ENCODE measurements around the gene PCNX2. TPM values are rescaled to one million over a fixed set of nuclear protein-coding genes. Genes with fewer than 3 reads are reported as not detected.
A peak's percentile ranks its signal among the peaks of the same experiment; 100 is the strongest.
"Not testable (repeated sequence)": the region's sequence is repeated elsewhere in the genome, so short reads cannot be mapped to it uniquely, and the experiment has no call there.

Gene PCNX2
- total RNA-seq, 3 donors from 2014 or later = 6.0 to 11.3 (median 8.5) TPM

- Histone ChIP-seq H3K4me1 (ENCODE audit: low read depth) (no peaks in the 10 kb centered on the region), H3K4me3 (no peak overlapping the region), H3K36me3 (ENCODE audit: low read depth) (no peaks in the 10 kb centered on the region), H3K9me3 (no peaks in the 10 kb centered on the region)
- ATAC-seq (no peak), DNase-seq (no peak)
- no peak for TF ChIP-seq CTCF (IDR thresholded peaks at IDR 0.05)
- intact Hi-C loops (cut with DNase I, micrococcal nuclease) = no loop called here
These were observed 183.8 kb downstream of the PCNX2 start for GRCh38 chr1:233111731-233112130.

GRCh38 chr1:233109096-233109495 is 186.4 kb downstream of the PCNX2 start:
- H3K4me1 ChIP-seq (ENCODE audit: low read depth) = no peaks in the 10 kb centered on the region
- DNase-seq (no peak), ATAC-seq (no peak)
- H3K4me3 ChIP-seq = no peak overlapping the region
- H3K36me3 ChIP-seq (ENCODE audit: low read depth) = no peaks in the 10 kb centered on the region
- no peak for TF ChIP-seq CTCF (IDR thresholded peaks at IDR 0.05)
- intact Hi-C loops (cut with DNase I, micrococcal nuclease) = no loop called here
- H3K9me3 ChIP-seq = no peaks in the 10 kb centered on the region

- H3K4me3 ChIP-seq; H3K36me3 ChIP-seq (ENCODE audit: low read depth); H3K4me1 ChIP-seq (ENCODE audit: low read depth); H3K9me3 ChIP-seq; intact Hi-C loops (cut with DNase I, micrococcal nuclease); ATAC-seq: not testable (repeated sequence)
- DNase-seq = peak in 1 of 3 donors; percentile 10
These were observed 187.8 kb downstream of the PCNX2 start for GRCh38 chr1:233107716-233108130.

GRCh38 chr1:233107130-233107660 is 188.3 kb downstream of the PCNX2 start:
- no peaks in the 10 kb centered on the region for H3K36me3 ChIP-seq (ENCODE audit: low read depth)
- no peak overlapping the region for H3K4me3 ChIP-seq
- no peaks in the 10 kb centered on the region for H3K9me3 ChIP-seq
- H3K4me1 ChIP-seq (ENCODE audit: low read depth) = no peaks in the 10 kb centered on the region
- intact Hi-C loops (cut with DNase I, micrococcal nuclease) = no loop called here
- ATAC-seq (no peak), DNase-seq (no peak)
- no peak for TF ChIP-seq CTCF (IDR thresholded peaks at IDR 0.05)

- H3K9me3 ChIP-seq = no peaks in the 10 kb centered on the region
- ATAC-seq = no peak
- no peak for DNase-seq
- intact Hi-C loops (cut with DNase I, micrococcal nuclease) = no loop called here
- H3K4me3 ChIP-seq = no peak overlapping the region
- H3K4me1 ChIP-seq (ENCODE audit: low read depth) = no peaks in the 10 kb centered on the region
- no peaks in the 10 kb centered on the region for H3K36me3 ChIP-seq (ENCODE audit: low read depth)
- TF ChIP-seq CTCF (IDR thresholded peaks at IDR 0.05) = no peak
These were observed 190.3 kb downstream of the PCNX2 start for GRCh38 chr1:233105225-233105624.

GRCh38 chr1:233102341-233102740 is 193.2 kb downstream of the PCNX2 start:
- DNase-seq (no peak), ATAC-seq (no peak)
- Histone ChIP-seq H3K4me1 (ENCODE audit: low read depth) (no peaks in the 10 kb centered on the region), H3K36me3 (ENCODE audit: low read depth) (no peaks in the 10 kb centered on the region), H3K9me3 (no peaks in the 10 kb centered on the region), H3K4me3 (no peak overlapping the region)
- TF ChIP-seq CTCF (IDR thresholded peaks at IDR 0.05) = no peak
- intact Hi-C loops (cut with DNase I, micrococcal nuclease) = no loop called here
